NCI-H82 (cell line): ENCODE results near the gene LAMA3.

Experiments
- DNase-seq: peaks from one replicate; lab custom pipeline; 2025; lab: John Stamatoyannopoulos, UW

LAMA3 gene

GRCh38 chr18:23822590-23823385 is 133.5 kb downstream of the LAMA3 start:
- no peak for DNase-seq

- no peak for DNase-seq
Observed at GRCh38 chr18:23824240-23824639, 135.0 kb downstream of the LAMA3 start.

GRCh38 chr18:23824669-23825068 is 135.4 kb downstream of the LAMA3 start:
- DNase-seq = no peak

- no peak for DNase-seq
Observed at GRCh38 chr18:23825496-23825895, 136.2 kb downstream of the LAMA3 start.

GRCh38 chr18:23825978-23826405 is 136.7 kb downstream of the LAMA3 start:
- DNase-seq = no peak

GRCh38 chr18:23826850-23827620 is 137.8 kb downstream of the LAMA3 start:
- DNase-seq = no peak

- no peak for DNase-seq
Observed at GRCh38 chr18:23827681-23828080, 138.4 kb downstream of the LAMA3 start.

- no peak for DNase-seq
Observed at GRCh38 chr18:23828426-23828825, 139.2 kb downstream of the LAMA3 start.

- no peak for DNase-seq
Observed at GRCh38 chr18:23832911-23833310, 143.7 kb downstream of the LAMA3 start.

- DNase-seq = no peak
Observed at GRCh38 chr18:23833714-23834113, 144.5 kb downstream of the LAMA3 start.

GRCh38 chr18:23835091-23835490 is 145.8 kb downstream of the LAMA3 start:
- DNase-seq = no peak

GRCh38 chr18:23835506-23835905 is 146.3 kb downstream of the LAMA3 start:
- no peak for DNase-seq

- no peak for DNase-seq
Observed at GRCh38 chr18:23837591-23837990, 148.3 kb downstream of the LAMA3 start.

- no peak for DNase-seq
Observed at GRCh38 chr18:23838233-23838632, 149.0 kb downstream of the LAMA3 start.

GRCh38 chr18:23838801-23839366 is 149.6 kb downstream of the LAMA3 start:
- no peak for DNase-seq

GRCh38 chr18:23842305-23842704 is 153.1 kb downstream of the LAMA3 start:
- no peak for DNase-seq

- no peak for DNase-seq
Observed at GRCh38 chr18:23844991-23845680, 155.9 kb downstream of the LAMA3 start.

GRCh38 chr18:23845988-23846630 is 156.9 kb downstream of the LAMA3 start:
- DNase-seq = no peak

GRCh38 chr18:23847321-23847986 is 158.2 kb downstream of the LAMA3 start:
- no peak for DNase-seq

- no peak for DNase-seq
Observed at GRCh38 chr18:23849141-23849540, 159.9 kb downstream of the LAMA3 start.

- no peak for DNase-seq
Observed at GRCh38 chr18:23850215-23850614, 161.0 kb downstream of the LAMA3 start.
